Renal pelvis (tissue), 12 donors: Measurements from ENCODE around the gene GNAQ. TPM values are rescaled to one million over a fixed set of nuclear protein-coding genes. Genes with fewer than 3 reads are reported as not detected.
"Not testable (repeated sequence)": the region's sequence is repeated elsewhere in the genome, so short reads cannot be mapped to it uniquely, and the experiment has no call there.

Experiments
- DNase-seq: peaks from one replicate; pipeline ENCODE4 v3.0.0-alpha.2; 2013
- long read RNA-seq, 16 experiments: transcript quantifications; one replicate each; lab custom pipeline, GENCODE V29; 2026
- polyA plus RNA-seq, 3 donors: library from polyadenylated mRNA; unstranded; fragments of 120-200 nt; gene quantifications; one replicate each; pipeline ENCODE4 v1.2.1, GENCODE V29; 2013; ENCODE audit not compliant: insufficient read length in 3 of 3

Gene GNAQ
- 10 to 100 TPM; 54.6 to 56.0 (median 55.0) TPM for polyA plus RNA-seq
- long read RNA-seq, donor 1, full-length matches to known transcripts = 16 of 16 reads
- long read RNA-seq, donor 1, partial matches to known transcripts = 0 of 16 reads
- long read RNA-seq, donor 1, other reads (novel, unspliced or antisense) = 0 of 16 reads
- long read RNA-seq, donor 2, full-length matches to known transcripts = 16 of 16 reads
- long read RNA-seq, donor 2, partial matches to known transcripts = 0 of 16 reads
- long read RNA-seq, donor 2, other reads (novel, unspliced or antisense) = 0 of 16 reads
- long read RNA-seq, donor 3, full-length matches to known transcripts = 9 of 15 reads
- long read RNA-seq, donor 3, partial matches to known transcripts = 6 of 15 reads
- long read RNA-seq, donor 3, other reads (novel, unspliced or antisense) = 0 of 15 reads
- long read RNA-seq, donor 4, full-length matches to known transcripts = 3 of 3 reads
- long read RNA-seq, donor 4, partial matches to known transcripts = 0 of 3 reads
- long read RNA-seq, donor 4, other reads (novel, unspliced or antisense) = 0 of 3 reads
- long read RNA-seq, donor 5, full-length matches to known transcripts = 5 of 5 reads
- long read RNA-seq, donor 5, partial matches to known transcripts = 0 of 5 reads
- long read RNA-seq, donor 5, other reads (novel, unspliced or antisense) = 0 of 5 reads
- long read RNA-seq, donor 6, full-length matches to known transcripts = 13 of 13 reads
- long read RNA-seq, donor 6, partial matches to known transcripts = 0 of 13 reads
- long read RNA-seq, donor 6, other reads (novel, unspliced or antisense) = 0 of 13 reads
- long read RNA-seq, donor 7, full-length matches to known transcripts = 12 of 17 reads
- long read RNA-seq, donor 7, partial matches to known transcripts = 5 of 17 reads
- long read RNA-seq, donor 7, other reads (novel, unspliced or antisense) = 0 of 17 reads
- long read RNA-seq, donor 8, full-length matches to known transcripts = 3 of 3 reads
- long read RNA-seq, donor 8, partial matches to known transcripts = 0 of 3 reads
- long read RNA-seq, donor 8, other reads (novel, unspliced or antisense) = 0 of 3 reads
- long read RNA-seq, donor 9, full-length matches to known transcripts = 16 of 23 reads
- long read RNA-seq, donor 9, partial matches to known transcripts = 7 of 23 reads
- long read RNA-seq, donor 9, other reads (novel, unspliced or antisense) = 0 of 23 reads
- long read RNA-seq, donor 10, full-length matches to known transcripts = 19 of 24 reads
- long read RNA-seq, donor 10, partial matches to known transcripts = 5 of 24 reads
- long read RNA-seq, donor 10, other reads (novel, unspliced or antisense) = 0 of 24 reads
- long read RNA-seq, donor 11, full-length matches to known transcripts = 7 of 7 reads
- long read RNA-seq, donor 11, partial matches to known transcripts = 0 of 7 reads
- long read RNA-seq, donor 11, other reads (novel, unspliced or antisense) = 0 of 7 reads
- long read RNA-seq, donor 12, full-length matches to known transcripts = 24 of 24 reads
- long read RNA-seq, donor 12, partial matches to known transcripts = 0 of 24 reads
- long read RNA-seq, donor 12, other reads (novel, unspliced or antisense) = 0 of 24 reads
- long read RNA-seq, donor 13, full-length matches to known transcripts = 6 of 26 reads
- long read RNA-seq, donor 13, partial matches to known transcripts = 20 of 26 reads
- long read RNA-seq, donor 13, other reads (novel, unspliced or antisense) = 0 of 26 reads
- long read RNA-seq, donor 14 = 0 reads
- long read RNA-seq, donor 15, full-length matches to known transcripts = 11 of 21 reads
- long read RNA-seq, donor 15, partial matches to known transcripts = 10 of 21 reads
- long read RNA-seq, donor 15, other reads (novel, unspliced or antisense) = 0 of 21 reads
- long read RNA-seq, donor 16, full-length matches to known transcripts = 11 of 25 reads
- long read RNA-seq, donor 16, partial matches to known transcripts = 14 of 25 reads
- long read RNA-seq, donor 16, other reads (novel, unspliced or antisense) = 0 of 25 reads

GRCh38 chr9:78031444-78031892 is at the start of gene GNAQ:
GNAQ (minus strand) TSS chr9:78031811; CDS start chr9:78031235, 576 bp downstream.
- DNase-seq = no peak

DNA sequence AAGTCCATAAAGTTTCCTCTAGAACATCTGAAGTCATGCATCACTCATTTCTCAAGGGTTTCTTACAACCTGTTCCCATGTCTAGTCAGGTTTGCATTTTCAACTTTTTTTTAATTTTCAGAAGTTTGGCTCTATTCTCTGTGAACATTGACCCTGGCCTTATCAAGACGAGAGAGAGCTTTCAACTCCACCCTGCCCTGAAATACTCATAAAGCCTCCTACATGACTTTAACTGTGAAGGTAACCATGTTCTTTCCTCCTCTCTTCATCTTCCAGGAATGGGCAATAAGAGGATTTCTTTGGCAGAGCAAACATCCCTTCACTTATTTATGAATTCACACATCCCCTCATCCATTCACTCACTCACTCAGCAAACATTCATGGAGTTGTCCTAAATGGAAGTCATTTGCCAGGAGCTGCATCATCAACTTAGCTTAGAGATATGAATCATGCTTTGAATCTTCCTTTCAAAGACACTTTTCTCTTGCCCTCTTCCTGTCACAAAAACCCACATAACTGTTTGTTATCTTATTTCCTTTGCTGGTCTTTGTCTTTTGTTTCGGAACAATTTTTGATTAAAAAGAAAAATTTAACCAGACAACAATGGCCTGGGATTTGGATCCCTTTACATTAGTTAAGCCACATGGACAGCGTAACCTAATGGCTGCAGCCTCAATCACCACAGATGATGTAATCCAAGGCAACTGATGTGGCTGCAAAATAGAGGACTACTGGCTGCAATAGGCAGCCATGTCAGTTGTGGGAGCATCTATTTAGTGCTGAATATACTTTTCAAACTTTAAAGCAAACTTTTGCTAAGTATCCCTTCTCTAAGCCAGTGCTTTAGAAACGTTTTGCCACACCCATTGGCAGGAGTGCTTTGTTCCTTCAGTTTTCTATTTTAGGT is 43.0 kb upstream of the GNAQ start:
- no peak for DNase-seq

DNA sequence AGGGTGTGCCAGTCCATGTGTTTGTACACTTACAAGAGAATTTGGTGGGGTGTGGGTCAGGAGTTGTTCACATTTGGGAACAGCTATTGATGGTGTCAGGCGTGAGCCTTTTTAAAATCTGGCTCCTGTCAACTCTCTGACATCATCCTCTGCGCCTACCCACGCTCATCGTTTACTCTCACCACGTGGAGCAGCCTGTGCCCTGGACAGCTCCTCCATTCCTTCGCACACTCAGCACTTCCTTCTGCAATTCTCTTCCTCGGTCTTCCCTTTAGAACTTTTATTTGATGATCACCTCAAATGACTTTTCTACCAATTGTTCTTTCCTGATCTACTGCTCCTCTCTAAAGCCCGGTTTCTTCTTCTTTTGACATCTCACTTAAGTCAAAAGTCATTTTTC is 42.1 kb upstream of the GNAQ start:
- DNase-seq = no peak

DNA sequence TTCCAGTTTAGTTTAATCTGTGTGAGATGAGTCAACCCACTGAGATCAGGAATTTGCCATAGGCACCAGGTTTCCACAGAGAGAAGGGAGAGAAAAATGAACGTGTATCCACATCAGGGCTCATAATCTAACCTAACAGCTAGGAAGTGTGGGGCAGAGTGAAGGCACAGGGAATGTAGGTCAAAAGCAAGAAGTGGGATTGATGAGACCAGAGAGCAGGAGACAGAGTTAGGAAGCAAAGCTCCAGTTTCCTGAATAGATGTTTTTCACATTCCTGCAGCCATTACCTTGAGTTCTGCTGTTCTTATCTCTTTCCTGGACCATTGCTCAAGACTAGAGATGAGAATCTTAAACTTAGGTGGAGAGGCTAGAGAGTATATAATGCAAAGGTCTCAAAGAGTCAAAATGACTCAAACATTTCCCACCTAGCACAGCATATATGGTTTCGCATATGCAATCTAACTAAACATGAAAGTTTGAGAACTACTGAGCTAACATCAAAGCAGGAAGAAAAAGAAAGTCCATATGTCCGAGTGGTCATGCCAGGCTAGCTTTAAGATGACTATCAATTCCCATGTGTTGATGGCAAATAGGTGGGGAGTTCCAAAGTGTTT is 41.1 kb upstream of the GNAQ start:
- DNase-seq = no peak

DNA sequence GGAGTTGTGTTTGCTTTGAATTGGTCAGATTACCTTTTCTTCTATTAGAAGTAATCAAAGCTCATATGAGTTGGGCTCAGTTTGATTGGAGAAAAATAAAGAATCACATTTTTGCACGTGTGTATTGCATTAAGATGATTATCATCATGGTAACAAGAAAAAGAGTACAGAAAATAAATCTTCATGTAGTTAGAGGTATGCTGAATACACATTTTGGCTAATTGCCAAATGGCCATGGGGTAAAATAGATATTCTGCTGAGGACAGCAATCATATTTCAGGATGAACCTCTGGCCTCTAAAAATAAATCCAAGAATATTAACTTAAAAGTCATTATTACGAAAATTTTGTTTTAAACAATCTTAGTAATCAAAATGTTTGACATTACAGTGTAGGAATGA is 38.9 kb upstream of the GNAQ start:
- DNase-seq = no peak

DNA sequence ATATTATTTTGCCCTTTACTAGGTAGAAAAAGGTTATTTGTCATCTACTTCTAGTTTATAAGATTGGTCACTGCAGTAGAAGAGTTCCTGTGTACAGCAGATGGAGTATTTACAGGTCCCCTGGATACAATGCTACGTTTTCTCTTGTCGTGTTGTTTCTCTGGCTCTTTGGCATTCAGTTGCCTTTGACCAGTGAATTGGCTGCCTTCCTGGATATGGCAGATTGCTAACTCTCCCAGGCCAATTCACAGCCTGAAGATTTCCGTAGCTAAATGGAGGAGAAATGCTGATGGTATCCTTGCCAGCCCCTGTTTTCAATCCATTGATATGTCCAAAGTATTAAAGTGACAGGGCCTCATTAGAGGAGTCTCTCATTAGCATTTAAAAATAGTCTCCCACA is 32.5 kb upstream of the GNAQ start:
- DNase-seq = no peak

DNA sequence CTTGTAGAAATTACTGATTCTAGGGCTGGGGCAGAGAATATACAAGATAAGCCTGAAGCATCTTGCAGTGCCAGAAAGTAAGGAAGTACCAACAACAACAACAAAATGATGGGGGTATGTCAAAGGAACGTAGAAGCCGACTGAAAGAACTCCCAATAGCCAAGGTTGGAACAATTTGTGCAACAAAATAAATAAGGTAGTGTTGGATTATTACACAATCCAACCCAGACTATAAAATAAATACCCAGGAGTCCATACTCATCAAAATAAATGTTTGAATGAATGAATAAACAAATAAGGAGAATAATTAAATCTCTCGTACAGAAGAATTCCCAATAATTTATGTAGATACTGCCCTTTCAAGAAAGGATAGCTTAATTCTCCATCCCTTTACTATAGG is 31.1 kb upstream of the GNAQ start:
- DNase-seq = no peak

DNA sequence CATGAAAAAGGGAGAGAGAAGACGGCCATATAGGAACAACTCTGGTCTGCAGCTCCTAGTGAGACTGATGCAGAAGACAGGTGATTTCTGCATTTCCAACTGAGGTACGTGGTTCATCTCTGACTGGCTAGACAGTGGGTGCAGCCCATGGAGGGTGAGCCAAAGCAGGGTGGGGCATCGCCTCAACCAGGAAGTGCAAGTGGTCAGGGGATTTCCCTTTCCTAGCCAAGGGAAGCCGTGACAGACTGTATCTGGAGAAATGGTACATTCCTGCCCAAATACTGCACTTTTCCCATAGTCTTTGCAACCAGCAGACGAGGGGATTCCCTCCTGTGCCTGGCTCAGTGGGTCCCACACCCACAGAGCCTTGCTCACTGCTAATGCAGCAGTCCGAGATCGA is 22.6 kb upstream of the GNAQ start:
- not testable (repeated sequence) for DNase-seq

DNA sequence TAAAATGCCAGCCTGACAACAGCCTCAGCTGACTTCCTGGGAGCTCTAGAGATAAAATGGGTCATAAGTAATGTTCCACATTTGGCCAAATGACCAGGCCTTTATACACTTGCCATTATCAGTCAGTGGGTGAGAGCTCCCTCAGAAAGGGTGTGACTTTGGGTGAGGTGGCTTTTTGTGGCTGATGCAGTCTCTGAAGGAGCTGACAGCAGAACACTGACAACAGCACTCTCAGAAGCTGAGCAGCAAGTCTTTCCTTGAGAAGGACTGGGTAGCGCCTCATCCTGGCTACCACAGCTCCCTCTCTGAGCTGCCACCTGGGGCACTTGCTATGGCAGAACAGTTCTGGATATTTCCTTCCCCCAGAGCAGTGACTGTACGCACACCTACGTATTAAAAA is 22.0 kb upstream of the GNAQ start:
- DNase-seq = no peak

- no peak for DNase-seq
Measured at GRCh38 chr9:78050421-78050820, 18.8 kb upstream of the GNAQ start.

DNA sequence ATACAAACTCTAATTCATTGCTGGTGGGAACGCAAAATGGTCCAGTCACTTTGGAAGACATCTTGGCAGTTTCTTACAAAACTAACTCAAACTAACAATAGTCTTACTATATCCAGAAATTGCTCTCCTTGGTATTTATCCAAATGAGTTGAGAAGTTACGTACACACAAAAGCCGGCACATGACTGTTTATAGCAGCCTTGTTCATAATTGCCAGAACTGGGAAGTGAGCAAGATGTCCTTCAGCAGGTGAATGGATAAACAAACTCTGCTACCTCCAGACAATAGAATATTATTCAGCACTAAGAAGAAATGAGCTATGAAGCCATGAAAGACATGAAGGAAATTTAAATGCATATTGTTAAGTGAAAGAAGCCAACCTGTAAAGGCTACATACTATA is 17.9 kb upstream of the GNAQ start:
- no peak for DNase-seq

DNA sequence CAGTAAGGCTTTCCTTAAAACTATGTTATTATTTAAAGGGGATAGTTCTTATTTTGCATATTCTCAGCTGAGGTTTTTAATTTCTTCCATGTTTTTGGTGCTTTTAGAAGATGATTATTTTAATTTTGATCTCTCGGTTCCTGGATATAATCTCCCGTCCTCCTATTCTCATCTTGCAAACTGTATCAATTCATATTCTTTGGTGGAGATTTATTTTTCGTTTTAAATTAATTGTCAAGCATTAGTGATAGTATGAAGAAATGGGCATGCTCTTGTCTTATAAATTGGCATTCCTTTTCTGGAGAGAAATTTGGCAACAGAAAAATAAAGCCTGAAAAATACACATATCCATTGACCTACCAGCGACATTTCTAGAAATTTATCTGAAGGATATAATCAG is 15.5 kb upstream of the GNAQ start:
- no peak for DNase-seq

- DNase-seq = no peak
Measured at GRCh38 chr9:78046112-78046511, 14.5 kb upstream of the GNAQ start.

DNA sequence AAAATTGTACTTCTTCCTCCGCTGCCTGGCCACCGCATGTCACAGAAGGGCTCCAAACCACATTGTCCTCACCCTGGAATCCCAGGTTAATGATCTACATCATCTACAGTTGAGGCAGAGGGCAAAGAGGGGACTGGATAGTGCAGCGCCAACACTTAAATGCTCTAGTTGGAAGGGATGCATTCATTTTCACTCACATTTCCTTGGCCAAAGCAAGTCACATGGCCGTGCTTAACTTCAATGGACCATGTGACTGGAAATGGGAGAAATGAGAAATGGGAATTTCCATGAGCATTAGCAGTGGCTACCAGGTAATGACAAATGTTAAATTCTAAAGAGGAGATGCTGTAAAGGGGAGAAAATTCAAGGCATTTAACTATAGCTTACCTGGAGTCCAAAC is 13.3 kb upstream of the GNAQ start:
- DNase-seq = no peak

DNA sequence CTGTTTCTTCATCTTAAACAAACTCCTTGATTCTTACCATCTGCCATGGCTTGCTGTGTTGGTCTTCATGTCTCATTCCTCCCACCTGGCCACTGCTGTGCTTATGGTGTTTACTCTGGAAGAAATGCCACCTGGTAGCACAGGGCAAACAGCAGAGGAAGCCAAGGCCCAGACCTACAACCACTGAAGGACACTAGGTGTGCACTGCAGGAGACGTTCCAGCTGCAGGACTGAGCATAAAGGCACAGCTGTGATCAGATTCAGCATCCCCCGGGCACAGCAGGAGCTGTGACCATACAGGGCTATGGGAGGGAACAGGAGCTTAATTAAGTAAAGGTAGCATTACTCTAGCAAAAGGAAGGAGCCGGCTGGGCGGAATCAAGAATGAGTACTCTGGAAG is 12.6 kb upstream of the GNAQ start:
- DNase-seq = no peak

DNA sequence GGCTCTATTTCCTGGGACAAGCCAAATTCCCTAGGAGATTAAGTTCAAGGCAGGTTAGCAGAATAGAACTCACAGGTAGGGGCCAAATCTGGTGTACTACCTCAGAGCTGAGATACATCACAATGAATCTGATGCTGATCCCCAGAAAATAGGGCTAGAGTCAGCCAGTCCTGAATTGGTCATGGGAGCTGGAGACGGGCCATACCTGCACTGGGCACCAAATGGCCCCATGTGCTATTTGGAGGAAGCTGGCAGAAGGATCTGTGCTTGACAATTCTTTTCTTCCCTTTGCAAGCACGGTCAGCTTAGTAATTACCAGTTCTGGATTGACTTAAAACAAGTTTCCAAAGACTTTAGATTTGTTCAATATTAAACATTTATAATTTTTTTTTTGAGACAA is 10.4 kb upstream of the GNAQ start:
- DNase-seq = no peak

DNA sequence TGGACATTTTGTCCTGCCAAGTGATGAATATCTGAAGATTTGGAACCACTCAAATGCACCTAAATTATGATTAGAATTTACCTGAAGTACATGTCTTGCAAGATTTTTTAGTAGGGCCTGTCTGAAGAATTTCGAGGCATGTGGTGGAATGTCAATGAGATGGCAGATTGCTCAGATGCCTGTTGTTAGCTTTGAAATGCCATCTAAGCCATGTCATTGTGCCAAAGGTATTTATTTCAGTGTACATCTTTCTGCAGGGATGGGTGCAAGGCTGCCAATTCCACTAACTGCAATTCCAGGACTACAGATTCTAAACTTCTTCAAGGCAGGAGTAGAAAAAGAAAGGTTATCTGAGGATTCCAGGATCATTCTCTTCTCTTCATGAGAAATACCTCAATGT is 9.1 kb upstream of the GNAQ start:
- DNase-seq = no peak

- no peak for DNase-seq
Measured at GRCh38 chr9:78038620-78039300, 7.1 kb upstream of the GNAQ start.
